ENCODE measurements around the gene PLEKHO2.
"Not testable (repeated sequence)": the region's sequence is repeated elsewhere in the genome, so short reads cannot be mapped to it uniquely, and the experiment has no call there.

PLEKHO2 gene, protein sequence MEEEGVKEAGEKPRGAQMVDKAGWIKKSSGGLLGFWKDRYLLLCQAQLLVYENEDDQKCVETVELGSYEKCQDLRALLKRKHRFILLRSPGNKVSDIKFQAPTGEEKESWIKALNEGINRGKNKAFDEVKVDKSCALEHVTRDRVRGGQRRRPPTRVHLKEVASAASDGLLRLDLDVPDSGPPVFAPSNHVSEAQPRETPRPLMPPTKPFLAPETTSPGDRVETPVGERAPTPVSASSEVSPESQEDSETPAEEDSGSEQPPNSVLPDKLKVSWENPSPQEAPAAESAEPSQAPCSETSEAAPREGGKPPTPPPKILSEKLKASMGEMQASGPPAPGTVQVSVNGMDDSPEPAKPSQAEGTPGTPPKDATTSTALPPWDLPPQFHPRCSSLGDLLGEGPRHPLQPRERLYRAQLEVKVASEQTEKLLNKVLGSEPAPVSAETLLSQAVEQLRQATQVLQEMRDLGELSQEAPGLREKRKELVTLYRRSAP

GRCh38 chr15:64841344-64842095 is at the start of gene PLEKHO2:
Gene PLEKHO2 (plus strand): TSS chr15:64841915. CDS start chr15:64842017, 102 bp downstream.
- DNase-seq (ENCODE audit: low spot score) = peak; percentile 90

DNA sequence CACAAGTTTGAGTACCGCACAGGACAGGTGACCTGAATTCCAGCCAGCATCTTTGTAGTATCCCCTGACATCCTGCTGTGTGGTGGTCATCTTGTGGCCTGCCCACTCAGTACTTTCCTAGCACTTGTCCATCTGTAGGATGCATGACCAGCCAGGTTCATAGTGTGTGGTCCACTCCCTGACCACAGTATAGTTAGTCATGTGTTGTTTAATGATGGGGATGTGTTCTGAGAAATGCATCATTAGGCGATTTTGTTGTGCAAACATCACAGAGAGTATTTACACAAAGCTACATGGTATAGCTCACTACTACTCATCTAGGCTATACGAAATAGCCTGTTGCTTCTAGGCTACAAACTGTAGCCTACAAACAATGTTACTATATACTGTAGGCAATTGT is 49.4 kb upstream of the PLEKHO2 start:
- DNase-seq (ENCODE audit: low spot score) = peak; percentile 22

- not testable (repeated sequence) for DNase-seq (ENCODE audit: low spot score)
Observed at GRCh38 chr15:64795299-64795698, 46.4 kb upstream of the PLEKHO2 start.

- not testable (repeated sequence) for DNase-seq (ENCODE audit: low spot score)
Observed at GRCh38 chr15:64795921-64796320, 45.8 kb upstream of the PLEKHO2 start.

DNA sequence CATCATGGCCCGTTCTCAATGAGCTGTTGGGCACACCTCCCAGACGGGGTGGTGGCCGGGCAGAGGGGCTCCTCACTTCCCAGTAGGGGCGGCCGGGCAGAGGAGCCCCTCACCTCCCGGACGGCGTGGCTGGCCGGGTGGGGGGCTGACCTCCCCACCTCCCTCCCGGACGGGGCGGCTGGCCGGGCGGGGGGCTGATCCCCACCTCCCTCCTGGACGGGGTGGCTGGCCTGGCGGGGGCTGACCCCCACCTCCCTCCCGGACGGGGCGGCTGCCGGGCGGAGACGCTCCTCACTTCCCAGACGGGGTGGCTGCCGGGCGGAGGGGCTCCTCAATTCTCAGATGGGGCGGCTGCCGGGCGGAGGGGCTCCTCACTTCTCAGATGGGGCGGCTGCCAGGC is 42.8 kb upstream of the PLEKHO2 start:
- not testable (repeated sequence) for DNase-seq (ENCODE audit: low spot score)

GRCh38 chr15:64800476-64800875 is 41.2 kb upstream of the PLEKHO2 start:
- DNase-seq (ENCODE audit: low spot score) = no peak

DNA sequence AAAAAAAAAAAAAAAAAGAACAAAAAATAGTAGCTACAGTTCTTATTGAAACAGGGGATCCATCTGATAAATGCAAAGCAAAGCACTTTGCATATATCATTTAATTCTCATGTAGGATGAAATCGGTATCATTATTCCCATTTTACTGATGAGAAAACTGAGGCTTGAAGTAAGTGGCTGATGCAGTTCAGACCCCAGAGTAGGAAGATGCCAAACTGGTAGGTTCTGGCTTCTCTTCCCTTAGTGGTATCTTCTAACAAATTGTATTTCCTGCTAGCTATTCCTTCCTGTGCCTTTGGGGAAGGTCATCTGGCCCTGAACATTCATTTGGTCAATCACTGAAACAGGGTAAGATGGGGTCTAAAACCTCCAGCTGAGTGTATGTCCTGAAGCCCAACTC is 38.2 kb upstream of the PLEKHO2 start:
- DNase-seq (ENCODE audit: low spot score) = no peak

DNA sequence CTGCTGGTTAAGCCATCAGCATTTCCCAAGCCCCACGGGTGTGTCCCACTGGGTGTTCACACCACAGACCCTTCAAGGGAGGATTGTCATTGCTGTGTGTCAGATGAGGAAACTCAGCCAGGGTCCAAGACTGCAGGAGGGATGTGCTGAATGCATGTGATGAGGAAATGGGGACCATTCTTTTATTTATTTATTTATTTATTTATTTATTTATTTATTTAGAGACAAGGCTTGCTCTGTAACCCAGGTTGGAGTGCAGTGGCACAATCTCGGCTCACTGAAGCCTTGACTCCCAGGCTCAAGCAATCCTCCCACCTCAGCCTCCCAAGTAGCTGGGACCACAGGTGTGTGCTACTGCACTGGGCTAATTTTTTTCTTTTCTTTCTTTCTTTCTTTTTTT is 37.1 kb upstream of the PLEKHO2 start:
- no peak for DNase-seq (ENCODE audit: low spot score)

GRCh38 chr15:64806509-64806908 is 35.2 kb upstream of the PLEKHO2 start:
- DNase-seq (ENCODE audit: low spot score) = no peak

GRCh38 chr15:64807051-64807749 is 34.5 kb upstream of the PLEKHO2 start:
- DNase-seq (ENCODE audit: low spot score) = no peak

DNA sequence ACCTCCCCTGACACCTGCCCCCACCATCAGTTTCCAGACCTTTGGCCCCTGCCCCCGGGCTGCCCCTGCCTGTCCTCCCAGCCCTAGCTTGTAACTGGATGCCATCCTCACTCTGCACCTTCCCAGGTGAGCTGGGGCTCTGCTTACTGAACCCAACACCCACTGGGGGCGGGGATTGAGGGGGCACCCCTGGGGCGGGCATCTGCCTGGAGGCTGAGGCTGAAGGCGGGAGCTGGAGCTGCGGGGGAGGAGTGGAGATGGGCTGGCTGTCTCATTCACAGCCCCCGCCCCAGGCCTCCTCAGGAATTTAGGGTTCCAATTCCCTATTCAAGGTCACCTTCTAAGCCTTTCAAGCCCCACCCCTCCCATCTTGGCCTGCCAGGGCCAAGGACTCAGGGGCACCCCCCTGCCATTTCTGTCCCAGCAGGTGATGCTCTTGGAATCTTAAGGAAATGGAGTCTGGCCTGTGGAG is 33.9 kb upstream of the PLEKHO2 start:
- no peak for DNase-seq (ENCODE audit: low spot score)

GRCh38 chr15:64808785-64809453 is 32.8 kb upstream of the PLEKHO2 start:
- no peak for DNase-seq (ENCODE audit: low spot score)

DNA sequence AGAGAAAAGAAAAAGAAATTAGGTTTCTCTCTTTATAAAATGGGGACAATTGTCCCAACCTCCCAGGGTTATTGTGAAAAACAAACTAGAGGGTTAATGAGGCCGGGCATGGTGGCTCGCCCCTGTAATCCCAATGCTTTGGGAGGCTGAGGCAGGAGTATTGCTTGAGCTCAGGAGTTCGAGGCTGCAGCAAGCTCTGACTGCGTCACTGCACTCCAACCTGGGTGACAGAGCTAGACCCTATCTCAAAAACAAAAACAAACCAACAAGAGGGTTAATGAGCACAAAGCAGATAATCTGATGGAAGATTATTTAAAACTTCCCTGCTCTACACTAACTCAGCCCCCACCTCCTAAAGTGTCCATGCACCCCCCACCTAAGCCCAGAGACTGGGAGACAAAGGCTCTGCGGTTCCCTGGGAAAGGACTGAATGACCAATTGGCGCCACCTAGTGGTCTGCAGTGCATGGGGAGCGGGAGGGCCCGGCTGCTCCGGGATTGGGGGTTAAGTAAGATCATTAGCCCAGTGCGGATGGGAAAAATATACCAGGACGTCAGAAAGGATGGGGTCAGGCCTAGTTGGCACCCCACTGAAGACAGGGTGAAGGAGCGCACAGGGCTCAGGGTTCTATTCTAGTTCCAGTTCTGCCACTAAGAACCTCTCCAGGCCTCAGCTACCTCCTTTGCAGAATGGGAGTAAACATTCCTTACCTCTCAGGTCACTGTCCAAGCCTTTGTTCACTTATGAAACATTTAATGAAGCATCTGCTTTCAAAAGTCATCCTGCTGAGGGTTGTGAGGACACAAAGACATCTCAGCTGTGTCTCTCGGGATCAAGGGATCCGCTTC is 31.8 kb upstream of the PLEKHO2 start:
- DNase-seq (ENCODE audit: low spot score) = peak; percentile 67

- DNase-seq (ENCODE audit: low spot score) = no peak
Observed at GRCh38 chr15:64810497-64811326, 31.0 kb upstream of the PLEKHO2 start.

DNA sequence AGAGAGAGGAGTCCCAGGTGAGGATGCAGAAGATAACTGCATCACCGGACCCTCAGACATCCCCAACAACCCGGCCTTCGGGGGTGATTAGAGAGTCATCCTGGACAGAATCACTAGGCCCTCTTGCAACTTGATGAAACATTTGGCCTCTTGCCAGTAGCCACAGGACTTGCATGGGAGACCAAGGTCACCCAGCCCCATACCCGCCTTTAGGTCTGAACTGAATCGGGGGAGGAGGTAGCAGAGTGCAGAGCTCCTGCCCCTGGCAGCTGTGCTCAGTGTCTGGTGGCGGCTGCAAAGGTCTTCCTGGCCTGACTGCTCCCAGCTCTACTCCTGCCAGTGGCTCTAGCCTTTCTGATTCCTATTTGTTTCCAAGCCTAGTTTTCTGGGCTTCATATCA is 28.6 kb upstream of the PLEKHO2 start:
- DNase-seq (ENCODE audit: low spot score) = no peak

DNA sequence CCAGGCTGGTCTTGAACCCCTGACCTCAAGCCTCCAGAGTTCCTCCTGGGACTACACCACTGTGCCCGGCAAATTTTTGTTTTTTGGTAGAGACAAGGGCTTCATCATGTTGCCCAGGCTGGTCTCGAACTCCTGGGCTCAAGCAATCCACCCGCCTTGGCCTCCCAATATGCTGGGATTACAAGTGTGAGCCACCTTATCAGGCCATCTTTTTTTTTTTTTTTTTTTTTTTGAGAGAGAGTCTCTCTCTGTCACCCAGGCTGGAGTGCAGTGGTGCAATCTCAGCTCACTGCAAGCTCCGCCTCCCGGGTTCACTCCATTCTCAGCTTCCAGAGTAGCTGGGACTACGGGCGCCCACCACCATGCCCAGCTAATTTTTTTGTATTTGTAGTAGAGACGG is 27.4 kb upstream of the PLEKHO2 start:
- DNase-seq (ENCODE audit: low spot score) = not testable (repeated sequence)

GRCh38 chr15:64814965-64815364 is 26.8 kb upstream of the PLEKHO2 start:
- DNase-seq (ENCODE audit: low spot score) = not testable (repeated sequence)

DNA sequence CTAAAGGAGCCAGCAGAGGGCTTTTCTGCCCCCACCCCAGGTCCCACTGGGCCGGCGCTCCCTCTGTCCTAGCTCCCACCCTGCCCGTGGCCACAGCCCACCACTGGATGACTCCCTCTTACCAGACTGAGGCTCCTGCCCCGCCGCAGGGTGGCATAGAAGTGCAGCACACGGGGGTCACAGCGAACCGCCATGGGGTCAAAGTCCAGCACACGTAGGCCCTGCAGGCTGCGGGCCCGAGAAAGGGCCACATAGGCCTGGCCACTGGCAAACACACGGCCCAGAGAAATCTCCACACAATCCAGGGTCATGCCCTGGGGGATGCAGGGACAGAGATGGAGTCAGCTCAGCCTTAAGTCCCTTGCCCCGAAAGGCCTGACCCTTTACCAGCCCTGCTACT is 25.3 kb upstream of the PLEKHO2 start:
- DNase-seq (ENCODE audit: low spot score) = no peak

GRCh38 chr15:64824929-64825430 is 16.7 kb upstream of the PLEKHO2 start:
- DNase-seq (ENCODE audit: low spot score) = no peak
